DOHH2 (cell line): ENCODE results near the gene PLEKHM3.

Source experiments
- EZH2phosphoT487 ChIP-seq: fragments of 200-600 bp; sonication (generic); IDR thresholded peaks from 2 replicates; pipeline ENCODE4 v1.6.1; 2017; ENCODE audit warnings: borderline replicate concordance, mild to moderate bottlenecking, antibody characterized with exemption, low read length, moderate library complexity, mixed read lengths
- TF ChIP-seq, protein P1 (sequence below): fragments of 200-600 bp; sonication (generic); IDR thresholded peaks from one replicate; pipeline ENCODE4 v1.5.1; 2014; ENCODE audit warnings: antibody characterized with exemption, mild to moderate bottlenecking, low read depth, low read length; ENCODE audit not compliant: poor library complexity, severe bottlenecking

- TF ChIP-seq, protein P1, sequence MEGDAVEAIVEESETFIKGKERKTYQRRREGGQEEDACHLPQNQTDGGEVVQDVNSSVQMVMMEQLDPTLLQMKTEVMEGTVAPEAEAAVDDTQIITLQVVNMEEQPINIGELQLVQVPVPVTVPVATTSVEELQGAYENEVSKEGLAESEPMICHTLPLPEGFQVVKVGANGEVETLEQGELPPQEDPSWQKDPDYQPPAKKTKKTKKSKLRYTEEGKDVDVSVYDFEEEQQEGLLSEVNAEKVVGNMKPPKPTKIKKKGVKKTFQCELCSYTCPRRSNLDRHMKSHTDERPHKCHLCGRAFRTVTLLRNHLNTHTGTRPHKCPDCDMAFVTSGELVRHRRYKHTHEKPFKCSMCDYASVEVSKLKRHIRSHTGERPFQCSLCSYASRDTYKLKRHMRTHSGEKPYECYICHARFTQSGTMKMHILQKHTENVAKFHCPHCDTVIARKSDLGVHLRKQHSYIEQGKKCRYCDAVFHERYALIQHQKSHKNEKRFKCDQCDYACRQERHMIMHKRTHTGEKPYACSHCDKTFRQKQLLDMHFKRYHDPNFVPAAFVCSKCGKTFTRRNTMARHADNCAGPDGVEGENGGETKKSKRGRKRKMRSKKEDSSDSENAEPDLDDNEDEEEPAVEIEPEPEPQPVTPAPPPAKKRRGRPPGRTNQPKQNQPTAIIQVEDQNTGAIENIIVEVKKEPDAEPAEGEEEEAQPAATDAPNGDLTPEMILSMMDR = no peak
- no peak for TF ChIP-seq EZH2phosphoT487
Observed at GRCh38 chr2:207796585-207797350, 228.6 kb downstream of the PLEKHM3 start.
